Mononuclear cell (primary cell): Measurements from ENCODE around the gene C19orf44. TPM values are rescaled to one million over a fixed set of nuclear protein-coding genes. Genes with fewer than 3 reads are reported as not detected.
"Not testable (repeated sequence)": the region's sequence is repeated elsewhere in the genome, so short reads cannot be mapped to it uniquely, and the experiment has no call there.

Source experiments
- H3K27me3 ChIP-seq: 2 replicates; pipeline ENCODE4 v1.6.0; 2011; ENCODE audit warnings: low read length, control low read depth; ENCODE audit not compliant: insufficient read depth
- H3K4me1 ChIP-seq: 2 replicates; pipeline ENCODE4 v1.5.1; 2011; ENCODE audit warnings: mild to moderate bottlenecking, low read length, control low read depth; ENCODE audit not compliant: insufficient read depth
- H3K4me3 ChIP-seq: 2 replicates; pipeline ENCODE4 v1.5.1; 2011; ENCODE audit warnings: mild to moderate bottlenecking, low read length, moderate library complexity
- H3K9me3 ChIP-seq: 2 replicates; pipeline ENCODE4 v1.5.1; 2011; ENCODE audit warnings: low read depth, mild to moderate bottlenecking, control low read depth, low read length
- total RNA-seq: library from RNA; depleted of rRNA; stranded (reverse); fragments of >200 nt; gene quantifications from one replicate; pipeline ENCODE4 v1.2.3, GENCODE V29; 2012

Gene C19orf44
- total RNA-seq, 1 donor, result 0.10 TPM

DNA sequence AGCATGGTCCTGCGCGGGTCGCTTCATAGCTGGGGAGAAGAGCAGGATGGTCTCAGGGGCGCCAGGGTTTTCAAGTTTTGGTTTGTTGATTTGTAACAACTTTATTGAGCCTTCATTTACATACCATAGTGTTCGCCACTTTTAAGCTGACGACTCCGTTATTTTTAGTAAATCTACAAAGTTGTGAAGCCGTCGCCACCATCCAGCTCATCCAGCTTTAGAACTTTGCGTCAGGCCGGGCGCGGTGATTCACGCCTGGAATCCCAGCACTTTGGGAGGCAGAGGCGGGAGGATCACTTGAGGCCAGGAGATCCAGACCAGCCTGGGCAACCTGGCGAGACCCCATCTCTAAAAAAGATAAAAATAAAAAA lies 404 bp downstream of the C19orf44 start:
- no peaks in the 10 kb centered on the region for H3K27me3 ChIP-seq
- peak overlapping the region; percentile 61 for H3K4me3 ChIP-seq
- peaks cover 13% of the 10 kb centered on the region for H3K4me1 ChIP-seq
- H3K9me3 ChIP-seq, result no peaks in the 10 kb centered on the region

DNA sequence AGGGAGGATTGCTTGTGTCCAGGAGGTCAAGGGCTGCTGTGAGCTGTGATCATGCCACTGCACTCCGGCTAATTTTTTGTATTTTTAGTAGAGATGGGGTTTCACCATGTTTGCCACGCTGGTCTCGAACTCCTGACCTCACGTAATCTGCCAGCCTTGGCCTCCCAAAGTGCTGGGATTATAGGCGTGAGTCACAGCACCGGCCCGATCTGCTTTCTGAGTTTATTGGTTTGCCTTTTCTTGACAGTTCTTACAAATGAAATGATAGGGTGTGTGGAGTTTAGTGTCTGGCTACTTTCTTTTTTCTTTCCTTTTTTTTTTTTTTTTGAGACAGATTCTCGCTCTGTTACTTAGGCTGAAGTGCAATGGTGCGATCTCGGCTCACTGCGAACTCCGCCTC lies 848 bp downstream of the C19orf44 start:
- Histone ChIP-seq H3K9me3 (no peaks in the 10 kb centered on the region), H3K4me1 (peaks cover 13% of the 10 kb centered on the region), H3K4me3 (no peak overlapping the region), H3K27me3 (no peaks in the 10 kb centered on the region)

DNA sequence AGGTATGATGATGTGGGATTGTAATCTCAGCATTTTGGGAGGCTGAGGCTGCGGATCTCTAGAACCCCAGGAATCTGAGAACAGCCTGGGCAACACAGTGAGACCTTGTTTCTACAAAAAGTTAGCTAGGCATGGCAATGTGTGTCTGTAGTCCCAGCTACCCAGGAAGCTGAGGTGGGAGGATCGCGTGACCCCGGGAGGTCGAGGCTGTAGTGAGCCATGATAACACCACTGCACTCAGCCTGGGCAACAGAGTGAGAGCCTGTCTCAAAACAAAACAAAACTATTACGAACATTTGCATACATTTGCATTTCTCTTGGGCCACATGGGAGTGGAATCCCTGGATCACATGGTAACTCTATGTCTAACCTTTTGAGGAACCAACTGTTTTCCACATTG lies 1.6 kb downstream of the C19orf44 start:
- H3K4me1 ChIP-seq, result peaks cover 13% of the 10 kb centered on the region
- H3K27me3 ChIP-seq, result no peaks in the 10 kb centered on the region
- H3K9me3 ChIP-seq, result no peaks in the 10 kb centered on the region
- H3K4me3 ChIP-seq, result no peak overlapping the region

DNA sequence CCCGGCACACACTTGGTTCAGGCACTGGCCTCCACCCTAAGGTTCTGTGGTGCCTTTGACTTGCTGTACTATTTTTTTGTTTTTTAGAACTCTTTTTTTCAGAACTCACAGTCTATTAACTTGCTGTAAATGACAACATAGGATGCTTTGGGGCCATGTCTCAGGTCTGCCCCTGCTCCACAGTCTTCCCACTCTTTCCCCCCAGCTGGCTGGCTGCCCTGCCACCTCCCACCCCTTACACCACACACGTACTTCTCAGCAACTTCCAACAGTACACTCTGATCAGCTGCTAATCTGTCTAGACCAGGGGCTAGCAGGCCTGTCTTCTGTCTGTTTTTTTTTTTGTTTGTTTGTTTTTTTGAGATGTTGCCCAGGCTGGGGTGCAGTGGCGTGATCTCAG lies 8.1 kb downstream of the C19orf44 start:
- Histone ChIP-seq H3K9me3 (no peaks in the 10 kb centered on the region), H3K4me1 (no peaks in the 10 kb centered on the region), H3K4me3 (no peak overlapping the region), H3K27me3 (no peaks in the 10 kb centered on the region)

- not testable (repeated sequence) for H3K27me3 ChIP-seq, H3K9me3 ChIP-seq, H3K4me1 ChIP-seq, H3K4me3 ChIP-seq
These were observed 10.0 kb downstream of the C19orf44 start for GRCh38 chr19:16506161-16506560.

- Histone ChIP-seq H3K4me3 (no peak overlapping the region), H3K27me3 (no peaks in the 10 kb centered on the region), H3K4me1 (no peaks in the 10 kb centered on the region), H3K9me3 (no peaks in the 10 kb centered on the region)
These were observed 10.8 kb downstream of the C19orf44 start for GRCh38 chr19:16506961-16507360.

- Histone ChIP-seq H3K4me3 (no peak overlapping the region), H3K4me1 (no peaks in the 10 kb centered on the region), H3K27me3 (no peaks in the 10 kb centered on the region), H3K9me3 (no peaks in the 10 kb centered on the region)
These were observed 12.4 kb downstream of the C19orf44 start for GRCh38 chr19:16508546-16508945.

GRCh38 chr19:16509141-16510061 lies 13.2 kb downstream of the C19orf44 start:
- H3K4me1 ChIP-seq, result no peaks in the 10 kb centered on the region
- no peaks in the 10 kb centered on the region for H3K27me3 ChIP-seq
- H3K4me3 ChIP-seq, result no peak overlapping the region
- no peaks in the 10 kb centered on the region for H3K9me3 ChIP-seq

GRCh38 chr19:16512611-16513010 lies 16.4 kb downstream of the C19orf44 start:
- H3K4me1 ChIP-seq, H3K9me3 ChIP-seq, H3K4me3 ChIP-seq, H3K27me3 ChIP-seq: not testable (repeated sequence)

DNA sequence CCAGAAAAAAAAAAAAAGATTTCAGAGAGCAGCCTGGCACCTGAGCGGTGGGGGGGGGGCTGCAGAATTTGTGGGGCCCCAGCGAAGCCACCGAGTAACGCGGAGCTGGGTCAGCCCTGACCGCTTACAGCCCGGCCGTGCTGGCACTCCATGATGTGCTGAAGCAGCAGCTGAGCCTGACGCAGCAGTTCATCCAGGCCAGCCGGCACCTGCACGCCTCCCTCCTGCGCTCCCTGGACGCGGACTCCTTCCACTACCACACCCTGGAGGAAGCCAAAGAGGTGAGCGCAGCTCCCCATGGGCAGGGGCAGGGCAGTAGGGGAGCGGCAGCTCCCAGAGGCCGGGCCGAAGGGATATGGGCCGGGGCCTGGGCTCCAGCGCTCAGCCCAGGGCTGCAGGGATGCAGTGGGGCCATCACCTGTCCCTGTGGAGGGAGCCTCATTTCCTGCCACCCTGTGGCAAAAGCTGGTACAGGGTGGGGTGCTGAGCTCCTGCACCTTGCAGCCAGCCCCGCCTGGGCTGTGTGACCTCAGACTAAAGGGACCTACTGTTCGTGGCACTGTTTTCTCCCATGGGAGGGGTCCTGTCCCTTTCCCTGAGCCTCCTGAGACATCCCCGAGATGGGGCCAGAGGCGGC lies 18.3 kb downstream of the C19orf44 start:
- Histone ChIP-seq H3K9me3 (no peaks in the 10 kb centered on the region), H3K4me3 (no peak overlapping the region), H3K27me3 (no peaks in the 10 kb centered on the region)

DNA sequence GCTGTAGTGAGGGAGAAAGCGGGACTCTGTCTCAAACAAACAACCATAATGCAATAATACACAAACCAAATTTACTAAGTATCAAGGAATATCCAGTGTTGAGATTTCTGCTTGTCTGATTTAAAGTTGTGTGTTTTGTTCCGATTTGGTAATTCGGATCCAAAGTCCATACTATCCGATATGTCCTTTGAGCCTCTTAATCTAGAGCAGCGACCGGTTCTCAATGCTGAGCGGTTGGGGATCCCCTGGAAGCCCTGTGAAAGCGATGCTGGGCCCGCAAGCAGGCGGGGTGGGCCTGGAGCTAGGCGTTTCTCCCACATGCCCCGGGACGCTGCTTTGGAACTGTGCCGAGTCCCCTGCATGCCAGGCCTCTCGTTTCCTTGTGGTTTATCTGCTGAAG lies 20.2 kb downstream of the C19orf44 start:
- no peaks in the 10 kb centered on the region for H3K27me3 ChIP-seq
- no peaks in the 10 kb centered on the region for H3K9me3 ChIP-seq
- no peak overlapping the region for H3K4me3 ChIP-seq
- no peaks in the 10 kb centered on the region for H3K4me1 ChIP-seq

More for the DNA sequence above, 18.3 kb downstream of the C19orf44 start:
- H3K4me1 ChIP-seq, result no peaks in the 10 kb centered on the region

GRCh38 chr19:16516923-16517610 lies 20.9 kb downstream of the C19orf44 start:
- H3K4me3 ChIP-seq, result no peak overlapping the region
- no peaks in the 10 kb centered on the region for H3K4me1 ChIP-seq
- H3K27me3 ChIP-seq, result no peaks in the 10 kb centered on the region
- no peaks in the 10 kb centered on the region for H3K9me3 ChIP-seq

DNA sequence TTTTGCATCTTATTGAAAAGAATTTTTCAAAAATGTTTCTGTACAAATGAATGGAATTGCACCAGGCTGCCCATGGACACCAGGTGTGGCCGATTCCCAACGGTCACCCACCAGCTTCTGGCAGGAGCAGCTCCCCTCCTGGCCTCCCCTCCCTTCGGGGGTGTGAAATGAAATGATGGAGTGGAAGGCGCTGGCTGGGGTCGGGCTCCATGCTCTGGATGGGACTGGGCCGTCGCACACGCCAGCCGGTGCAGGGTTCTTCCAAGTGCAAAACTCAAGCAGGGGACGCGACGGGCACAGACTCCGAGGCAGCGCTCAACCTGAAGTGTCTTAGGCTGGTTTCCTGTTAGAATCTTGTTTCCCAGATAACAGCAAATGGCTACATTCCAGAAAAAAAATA lies 21.9 kb downstream of the C19orf44 start:
- Histone ChIP-seq H3K9me3 (no peaks in the 10 kb centered on the region), H3K4me1 (no peaks in the 10 kb centered on the region), H3K27me3 (no peaks in the 10 kb centered on the region), H3K4me3 (no peak overlapping the region)

DNA sequence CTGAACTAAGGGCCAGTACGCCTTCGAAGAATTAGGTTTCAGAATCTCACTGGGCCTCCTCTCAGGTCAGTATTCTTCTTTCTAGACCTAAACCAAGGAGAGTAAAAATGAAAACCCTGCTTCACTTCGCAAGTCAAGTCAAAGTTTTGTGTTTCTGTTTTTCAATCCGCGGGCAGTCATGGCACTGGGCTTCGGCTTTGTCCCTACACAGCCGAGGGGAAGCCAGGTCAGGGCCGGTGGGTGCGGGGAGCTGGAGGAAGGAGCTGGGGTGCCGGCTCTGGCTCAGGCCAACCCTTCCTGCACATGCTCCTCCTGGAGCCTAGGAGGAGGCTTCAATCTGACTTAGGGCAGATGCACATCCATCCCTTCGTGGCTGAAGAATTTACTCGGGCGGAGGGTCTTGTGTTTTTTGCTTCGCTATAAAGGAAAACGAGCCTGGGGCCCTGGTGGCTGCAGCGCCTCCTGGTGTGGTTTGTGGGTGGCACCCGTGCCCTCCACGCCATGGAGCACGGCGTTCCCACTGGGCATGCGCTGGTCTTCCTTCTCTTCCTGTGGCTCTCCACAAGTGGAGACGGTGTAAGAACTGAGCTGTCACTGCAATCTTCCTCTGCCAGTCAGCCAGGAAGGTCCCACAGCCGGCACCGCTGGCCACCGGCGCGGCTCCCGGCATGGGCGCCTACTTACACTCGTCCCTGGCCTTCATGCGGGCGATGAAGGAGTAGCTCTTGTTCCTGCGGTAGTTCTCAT lies 22.5 kb downstream of the C19orf44 start:
- Histone ChIP-seq H3K4me1 (no peaks in the 10 kb centered on the region), H3K27me3 (no peaks in the 10 kb centered on the region), H3K9me3 (no peaks in the 10 kb centered on the region), H3K4me3 (no peak overlapping the region)

- no peak overlapping the region for H3K4me3 ChIP-seq
- no peaks in the 10 kb centered on the region for H3K27me3 ChIP-seq
- H3K9me3 ChIP-seq, result no peaks in the 10 kb centered on the region
- no peaks in the 10 kb centered on the region for H3K4me1 ChIP-seq
These were observed 23.1 kb downstream of the C19orf44 start for GRCh38 chr19:16519230-16519687.
